Smooth muscle cell (in vitro differentiated cells): ENCODE results near the gene TTF2. TPM values are rescaled to one million over a fixed set of nuclear protein-coding genes. Genes with fewer than 3 reads are reported as not detected.

ENCODE experiments used
- DNase-seq: peaks from one replicate; lab custom pipeline; 2025; ENCODE audit not compliant: unreplicated experiment; lab: John Stamatoyannopoulos, UW
- H2AFZ ChIP-seq: fragments of 200-600 bp; sonication (generic); 2 replicates; pipeline ENCODE4 v1.6.0; 2016; ENCODE audit warnings: antibody characterized with exemption, low read depth, mild to moderate bottlenecking
- H3F3A ChIP-seq: fragments of 200-600 bp; sonication (generic); 2 replicates; pipeline ENCODE4 v1.6.0; 2017; ENCODE audit warnings: antibody characterized with exemption, low read depth
- H3K27ac ChIP-seq: fragments of 200-600 bp; sonication (generic); 2 replicates; pipeline ENCODE4 v1.5.1; 2016; ENCODE audit warnings: low read depth, mild to moderate bottlenecking
- H3K27me3 ChIP-seq: fragments of 200-600 bp; sonication (generic); 2 replicates; pipeline ENCODE4 v1.6.1; 2016; ENCODE audit warnings: low read depth, mild to moderate bottlenecking
- H3K36me3 ChIP-seq: fragments of 200-600 bp; sonication (generic); 2 replicates; pipeline ENCODE4 v1.5.1; 2016; ENCODE audit warnings: low read depth
- H3K4me1 ChIP-seq: fragments of 200-600 bp; sonication (generic); 2 replicates; pipeline ENCODE4 v1.5.1; 2016; ENCODE audit warnings: low read depth
- H3K4me2 ChIP-seq: fragments of 200-600 bp; sonication (generic); 2 replicates; pipeline ENCODE4 v1.6.0; 2016; ENCODE audit warnings: mild to moderate bottlenecking
- H3K4me3 ChIP-seq: fragments of 200-600 bp; sonication (generic); 2 replicates; pipeline ENCODE4 v1.5.1; 2016; ENCODE audit warnings: mild to moderate bottlenecking
- H3K79me2 ChIP-seq: fragments of 200-600 bp; sonication (generic); 2 replicates; pipeline ENCODE4 v1.6.0; 2016; ENCODE audit warnings: low read depth, mild to moderate bottlenecking
- H3K9ac ChIP-seq: fragments of 200-600 bp; sonication (generic); 2 replicates; pipeline ENCODE4 v1.6.0; 2016; ENCODE audit warnings: low read depth
- H3K9me3 ChIP-seq: fragments of 200-600 bp; sonication (generic); replicated peaks from 2 replicates; pipeline ENCODE4 v1.5.1; 2016; ENCODE audit warnings: low read depth
- H4K20me1 ChIP-seq: fragments of 200-600 bp; sonication (generic); 2 replicates; pipeline ENCODE4 v1.6.0; 2016; ENCODE audit warnings: low read depth
- WGBS: methylation state at CpG from one replicate; pipeline ENCODE4 v1.1.7; 2016; ENCODE audit warnings: low lambda C conversion rate; 5-methylcytosine and 5-hydroxymethylcytosine counted together
- polyA plus RNA-seq: library from polyadenylated mRNA; unstranded; fragments of >200 nt; fragmentation: Nextera tagmentation; extraction: Ambion mirVana; gene quantifications from 2 replicates; pipeline ENCODE4 v1.2.1, GENCODE V29; 2016
- total RNA-seq: library from RNA; depleted of rRNA; stranded (reverse); fragments of >200 nt; gene quantifications from 2 replicates; pipeline ENCODE4 v1.2.3, GENCODE V29; 2014
- TF ChIP-seq, protein P1 (sequence below): fragments of 200-600 bp; sonication (generic); IDR thresholded peaks from 2 replicates; pipeline ENCODE4 v1.5.1; 2017; ENCODE audit warnings: borderline replicate concordance, mild to moderate bottlenecking, antibody characterized with exemption; ENCODE audit not compliant: insufficient read depth, poor library complexity, severe bottlenecking

The TTF2 gene
- total and polyA plus RNA-seq, 2 experiments from 2014 or later: 4.9 to 8.2 TPM

DNA sequence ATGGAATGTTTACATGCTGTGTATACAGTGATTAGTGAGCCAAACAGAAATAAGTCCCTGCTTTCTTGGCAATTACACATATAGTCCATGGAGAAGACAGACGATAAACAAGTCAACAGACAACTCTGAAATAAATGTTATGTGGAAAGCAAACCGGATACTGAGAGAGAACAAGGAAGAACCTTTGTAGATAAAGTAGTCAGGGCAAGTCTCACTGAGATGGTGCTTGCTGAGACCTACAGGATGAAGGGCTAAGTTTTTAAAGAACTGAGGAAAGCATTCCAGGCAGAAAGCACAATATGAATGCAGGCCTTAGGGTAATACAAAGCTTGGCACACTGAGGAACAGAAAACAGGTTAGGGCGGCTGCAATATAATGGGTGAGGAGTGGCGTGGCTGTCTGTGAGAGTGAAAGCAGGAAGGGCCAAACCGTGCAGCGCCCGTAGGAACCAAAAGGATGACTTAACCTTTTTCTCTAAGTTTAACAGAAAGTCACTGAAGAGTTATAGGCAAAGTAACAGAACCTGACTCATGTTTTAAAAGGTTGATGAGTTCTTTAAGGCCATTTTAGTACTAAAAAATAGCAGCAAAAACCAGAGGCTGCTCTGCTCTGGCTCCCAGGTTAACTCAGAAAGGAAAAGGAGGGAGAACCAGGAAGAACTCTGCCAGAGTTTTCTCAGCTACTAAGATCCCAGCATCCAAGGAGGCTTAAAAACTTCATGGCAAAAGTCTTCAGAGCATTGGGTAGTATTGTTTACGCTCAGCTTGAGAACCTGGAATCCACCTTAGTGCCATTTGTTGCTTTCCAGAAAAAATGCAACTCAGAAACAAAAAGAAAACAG is 8.7 kb upstream of the TTF2 start:
- DNase-seq: no peak
- H4K20me1 ChIP-seq: no peaks in the 10 kb centered on the region
- H3K79me2 ChIP-seq: no peaks in the 10 kb centered on the region
- peak overlapping the region; percentile 7 for H3K27ac ChIP-seq
- peak overlapping the region; percentile 50 for H3K4me2 ChIP-seq
- no peaks in the 10 kb centered on the region for H3K9me3 ChIP-seq
- H3K4me3 ChIP-seq: no peak overlapping the region
- 62% methylated on average over 8 of the region's 8 CpGs for WGBS
- no peak overlapping the region for H3K9ac ChIP-seq
- no peaks in the 10 kb centered on the region for H3K36me3 ChIP-seq
- TF ChIP-seq, protein P1, sequence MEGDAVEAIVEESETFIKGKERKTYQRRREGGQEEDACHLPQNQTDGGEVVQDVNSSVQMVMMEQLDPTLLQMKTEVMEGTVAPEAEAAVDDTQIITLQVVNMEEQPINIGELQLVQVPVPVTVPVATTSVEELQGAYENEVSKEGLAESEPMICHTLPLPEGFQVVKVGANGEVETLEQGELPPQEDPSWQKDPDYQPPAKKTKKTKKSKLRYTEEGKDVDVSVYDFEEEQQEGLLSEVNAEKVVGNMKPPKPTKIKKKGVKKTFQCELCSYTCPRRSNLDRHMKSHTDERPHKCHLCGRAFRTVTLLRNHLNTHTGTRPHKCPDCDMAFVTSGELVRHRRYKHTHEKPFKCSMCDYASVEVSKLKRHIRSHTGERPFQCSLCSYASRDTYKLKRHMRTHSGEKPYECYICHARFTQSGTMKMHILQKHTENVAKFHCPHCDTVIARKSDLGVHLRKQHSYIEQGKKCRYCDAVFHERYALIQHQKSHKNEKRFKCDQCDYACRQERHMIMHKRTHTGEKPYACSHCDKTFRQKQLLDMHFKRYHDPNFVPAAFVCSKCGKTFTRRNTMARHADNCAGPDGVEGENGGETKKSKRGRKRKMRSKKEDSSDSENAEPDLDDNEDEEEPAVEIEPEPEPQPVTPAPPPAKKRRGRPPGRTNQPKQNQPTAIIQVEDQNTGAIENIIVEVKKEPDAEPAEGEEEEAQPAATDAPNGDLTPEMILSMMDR: no peak
- no peaks in the 10 kb centered on the region for H3K4me1 ChIP-seq
- H2AFZ ChIP-seq: peak overlapping the region; percentile 40
- H3K27me3 ChIP-seq: no peaks in the 10 kb centered on the region
- H3F3A ChIP-seq: no peaks in the 10 kb centered on the region

DNA sequence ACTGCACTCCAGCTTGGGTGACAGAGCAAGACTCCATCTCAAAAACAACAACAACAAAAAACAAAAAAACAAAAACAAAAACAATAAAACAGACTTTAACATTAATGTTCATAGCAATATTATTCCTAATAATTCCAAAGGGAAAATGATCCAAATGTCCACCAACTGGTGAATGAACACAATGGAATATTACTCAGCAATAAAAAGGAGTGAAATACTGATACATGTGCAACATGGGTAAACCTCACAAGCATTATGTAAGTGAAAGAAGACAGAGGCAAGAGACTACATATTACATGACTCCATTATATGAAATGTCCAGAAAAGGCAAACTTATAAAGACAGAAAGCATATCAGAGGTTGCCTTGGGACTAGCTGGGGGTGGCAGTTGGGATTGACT is 6.1 kb upstream of the TTF2 start:
- no peaks in the 10 kb centered on the region for H3K79me2 ChIP-seq
- DNase-seq: no peak
- peaks cover 1% of the 10 kb centered on the region for H3F3A ChIP-seq
- no peak overlapping the region for H3K9ac ChIP-seq
- no peak overlapping the region for H3K4me3 ChIP-seq
- H2AFZ ChIP-seq: no peak overlapping the region
- H3K4me2 ChIP-seq: no peak overlapping the region
- TF ChIP-seq, protein P1: no peak
- no peaks in the 10 kb centered on the region for H4K20me1 ChIP-seq
- H3K27ac ChIP-seq: no peak overlapping the region
- H3K9me3 ChIP-seq: no peaks in the 10 kb centered on the region
- H3K4me1 ChIP-seq: peaks cover 4% of the 10 kb centered on the region
- H3K27me3 ChIP-seq: no peaks in the 10 kb centered on the region
- no peaks in the 10 kb centered on the region for H3K36me3 ChIP-seq

DNA sequence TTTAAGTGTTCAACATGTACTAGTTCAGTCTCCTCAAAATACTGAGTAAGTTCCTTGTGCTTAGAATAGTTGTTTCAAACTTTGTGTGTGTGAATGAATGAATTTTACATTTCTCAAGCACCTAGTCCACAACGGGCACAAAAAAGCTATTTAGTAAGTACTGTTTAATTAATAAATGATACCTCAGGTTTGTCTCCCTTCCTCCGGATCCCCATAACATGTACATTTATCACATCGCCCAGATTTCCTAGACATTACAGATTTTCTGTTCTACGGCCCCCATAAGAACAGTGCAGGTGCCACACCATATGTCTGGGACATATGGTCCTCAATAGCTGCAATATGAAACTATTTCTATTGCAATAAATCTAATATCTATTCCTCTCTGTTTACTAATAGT is 1.3 kb upstream of the TTF2 start:
- peaks cover 14% of the 10 kb centered on the region for H3F3A ChIP-seq
- no peak overlapping the region for H3K27ac ChIP-seq
- peak overlapping the region; percentile 67 for H3K4me3 ChIP-seq
- 59% methylated on average over 4 of the region's 4 CpGs for WGBS
- TF ChIP-seq, protein P1: no peak
- H3K27me3 ChIP-seq: no peaks in the 10 kb centered on the region
- no peak for DNase-seq
- no peaks in the 10 kb centered on the region for H3K79me2 ChIP-seq
- H3K9me3 ChIP-seq: no peaks in the 10 kb centered on the region
- H3K4me1 ChIP-seq: peaks cover 18% of the 10 kb centered on the region
- H3K4me2 ChIP-seq: peak overlapping the region; percentile 90
- H2AFZ ChIP-seq: no peak overlapping the region
- H3K9ac ChIP-seq: no peak overlapping the region
- H3K36me3 ChIP-seq: no peaks in the 10 kb centered on the region
- H4K20me1 ChIP-seq: no peaks in the 10 kb centered on the region

DNA sequence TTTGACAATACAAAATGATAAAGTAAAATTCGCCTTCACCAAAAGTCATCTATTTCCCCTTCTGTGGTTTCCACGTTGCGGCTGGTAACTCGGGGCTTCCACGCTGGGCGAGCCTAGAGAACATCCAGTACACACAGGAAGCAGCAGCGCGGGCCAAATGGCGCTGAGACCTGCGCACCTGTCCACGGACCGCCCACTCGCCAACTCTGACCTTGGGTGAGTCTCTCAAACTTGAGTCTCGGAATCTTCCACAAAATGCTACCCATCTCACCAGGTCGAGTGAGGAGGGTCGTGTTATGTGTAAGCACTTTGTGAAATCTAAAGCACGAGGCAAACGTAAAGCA is 820 bp upstream of the TTF2 start:
- Histone ChIP-seq H3K79me2 (no peaks in the 10 kb centered on the region), H3K4me2 (peak overlapping the region; percentile 90), H3K27me3 (no peaks in the 10 kb centered on the region), H2AFZ (peak overlapping the region; percentile 81), H3F3A (peaks cover 14% of the 10 kb centered on the region), H3K36me3 (no peaks in the 10 kb centered on the region), H4K20me1 (no peaks in the 10 kb centered on the region), H3K9ac (peak overlapping the region; percentile 51), H3K27ac (no peak overlapping the region), H3K9me3 (no peaks in the 10 kb centered on the region), H3K4me3 (peak overlapping the region; percentile 67), H3K4me1 (peaks cover 18% of the 10 kb centered on the region)
- TF ChIP-seq, protein P1: no peak
- WGBS: 1% methylated on average over 18 of the region's 18 CpGs
- DNase-seq: no peak
